ENCODE results near the gene CBFB. TPM values are rescaled to one million over a fixed set of nuclear protein-coding genes. Genes with fewer than 3 reads are reported as not detected.

Gene CBFB
- total RNA-seq, 4 donors from 2014 or later, result 42.4 to 76.3 (median 48.2) TPM

GRCh38 chr16:67014634-67015312, 14.2 kb upstream of the CBFB start:
- no peak for DNase-seq (ENCODE audit: low spot score in 2 of 2)
- intact Hi-C loops (cut with DNase I; ENCODE audit: low total_unique reads), result no loop called here
- 63 to 66% methylated on average over 6 of the region's 6 CpGs for WGBS, 2 donors
- TF ChIP-seq CTCF (IDR thresholded peaks at IDR 0.05) (no peak), POLR2A (IDR thresholded peaks at IDR 0.05) (no peak)
- H3K4me3 ChIP-seq (ENCODE audit: low read depth, poor library complexity, severe bottlenecking), result no peak overlapping the region

GRCh38 chr16:67015313-67015731, 13.6 kb upstream of the CBFB start:
- DNase-seq (ENCODE audit: low spot score in 2 of 2), result peak in 1 of 2 donors; percentile 63
- no peak for TF ChIP-seq POLR2A (IDR thresholded peaks at IDR 0.05)
- TF ChIP-seq CTCF (IDR thresholded peaks at IDR 0.05), result no peak
- WGBS, 2 donors, result 91 to 92% methylated on average over 9 of the region's 9 CpGs
- H3K4me3 ChIP-seq (ENCODE audit: low read depth, poor library complexity, severe bottlenecking), result no peak overlapping the region
- intact Hi-C loops (cut with DNase I; ENCODE audit: low total_unique reads), result no loop called here

- intact Hi-C loops (cut with DNase I; ENCODE audit: low total_unique reads), result no loop called here
- TF ChIP-seq POLR2A (IDR thresholded peaks at IDR 0.05) (no peak), CTCF (IDR thresholded peaks at IDR 0.05) (no peak)
- peak in 1 of 2 donors; percentile 74 for DNase-seq (ENCODE audit: low spot score in 2 of 2)
- H3K4me3 ChIP-seq (ENCODE audit: low read depth, poor library complexity, severe bottlenecking), result no peak overlapping the region
Measured at GRCh38 chr16:67016143-67016542, 12.8 kb upstream of the CBFB start.

- peak in 1 of 2 donors; percentile 66 for DNase-seq (ENCODE audit: low spot score in 2 of 2)
- intact Hi-C loops (cut with DNase I; ENCODE audit: low total_unique reads), result no loop called here
- WGBS, 2 donors, result 60 to 61% methylated on average over 5 of the region's 5 CpGs
Measured at GRCh38 chr16:67016681-67017420, 12.1 kb upstream of the CBFB start.

GRCh38 chr16:67017421-67017750, 11.6 kb upstream of the CBFB start:
- WGBS, 2 donors, result 92 to 97% methylated on average over 4 of the region's 4 CpGs
- peak in 1 of 2 donors; percentile 50 for DNase-seq (ENCODE audit: low spot score in 2 of 2)
- no peak for TF ChIP-seq POLR2A (IDR thresholded peaks at IDR 0.05)
- no peak for TF ChIP-seq CTCF (IDR thresholded peaks at IDR 0.05)

More at GRCh38 chr16:67016681-67017420, 12.1 kb upstream of the CBFB start:
- TF ChIP-seq CTCF (IDR thresholded peaks at IDR 0.05) (no peak), POLR2A (IDR thresholded peaks at IDR 0.05) (no peak)
- no peak overlapping the region for H3K4me3 ChIP-seq (ENCODE audit: low read depth, poor library complexity, severe bottlenecking)

More at GRCh38 chr16:67017421-67017750, 11.6 kb upstream of the CBFB start:
- intact Hi-C loops (cut with DNase I; ENCODE audit: low total_unique reads), result no loop called here
- H3K4me3 ChIP-seq (ENCODE audit: low read depth, poor library complexity, severe bottlenecking), result no peak overlapping the region

Measured in lower leg skin (tissue), 4 donors.